ENCODE measurements around the gene CCSER1. TPM values are rescaled to one million over a fixed set of nuclear protein-coding genes. Genes with fewer than 3 reads are reported as not detected.

Gene CCSER1
- total and polyA plus RNA-seq, 2 donors (not counting 1 experiment from before 2014, with no cell fraction given) = under 0.01 TPM; not detected in 1

DNA sequence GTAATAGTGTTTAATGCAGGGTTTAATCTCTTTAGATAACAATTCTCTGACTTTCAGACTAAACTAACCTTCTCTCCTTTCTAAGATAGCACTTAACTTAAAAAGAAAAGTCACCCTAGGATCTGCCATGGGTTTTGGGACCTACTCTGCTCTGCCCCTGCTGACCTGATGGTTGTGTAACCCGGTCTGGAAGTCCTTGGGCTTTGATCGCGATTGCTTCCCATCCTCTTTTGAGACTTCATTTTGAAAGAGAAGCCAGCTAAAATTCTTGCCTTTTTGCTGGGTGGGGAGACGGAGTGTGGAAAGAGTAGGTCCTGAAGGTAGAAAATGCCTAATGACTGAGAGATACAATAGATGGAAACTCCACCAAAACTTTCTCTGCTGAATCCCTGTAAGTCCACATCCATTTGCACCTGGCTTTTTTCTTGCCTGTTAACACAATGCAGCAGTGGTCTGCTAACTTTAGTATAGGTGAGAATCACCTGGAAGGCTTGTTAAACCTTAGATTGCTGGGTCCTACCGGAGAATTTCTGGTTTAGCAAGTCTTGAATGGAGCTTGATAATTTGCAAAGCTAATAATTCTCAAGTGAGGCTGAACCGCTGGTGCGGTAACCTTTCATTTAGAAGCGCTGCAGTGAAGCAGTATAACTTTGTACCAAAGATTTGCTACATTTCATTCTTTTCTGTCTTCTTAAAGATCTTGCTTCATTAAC is 45.6 kb upstream of the CCSER1 start:
- Histone ChIP-seq H3K27me3 (ENCODE audit: control insufficient read depth, insufficient read depth, low read length) (no peaks in the 10 kb centered on the region), H3K79me2 (ENCODE audit: control insufficient read depth, insufficient read depth, low read length) (no peaks in the 10 kb centered on the region), H3K9me3 (ENCODE audit: control insufficient read depth, insufficient read depth, low read depth, low read length) (no peaks in the 10 kb centered on the region), H3K4me3 (replicated peaks in 1 of 4; ENCODE audit: control extremely low read depth in 1 of 4, insufficient read depth in 1 of 4, low read depth in 3 of 4, low read length in 4 of 4) (no peak overlapping the region), H4K20me1 (ENCODE audit: control insufficient read depth, extremely low read depth, insufficient read depth, low read length) (no peaks in the 10 kb centered on the region), H3K9ac (ENCODE audit: insufficient read depth, low read length) (no peak overlapping the region), H3K4me1 (ENCODE audit: control insufficient read depth, extremely low read depth, insufficient read depth, low read length) (no peaks in the 10 kb centered on the region), H3K4me2 (ENCODE audit: extremely low read depth, insufficient read depth, low read length) (no peak overlapping the region), H2AFZ (ENCODE audit: low read length) (no peak overlapping the region), H3K27ac (ENCODE audit: insufficient read depth, low read length) (no peak overlapping the region), H3K36me3 (ENCODE audit: control insufficient read depth, insufficient read depth, low read length) (no peaks in the 10 kb centered on the region)
- no peak for TF ChIP-seq EZH2 (IDR thresholded peaks at IDR 0.05; ENCODE audit: low read length, missing control alignments)
- TF ChIP-seq, protein P1, sequence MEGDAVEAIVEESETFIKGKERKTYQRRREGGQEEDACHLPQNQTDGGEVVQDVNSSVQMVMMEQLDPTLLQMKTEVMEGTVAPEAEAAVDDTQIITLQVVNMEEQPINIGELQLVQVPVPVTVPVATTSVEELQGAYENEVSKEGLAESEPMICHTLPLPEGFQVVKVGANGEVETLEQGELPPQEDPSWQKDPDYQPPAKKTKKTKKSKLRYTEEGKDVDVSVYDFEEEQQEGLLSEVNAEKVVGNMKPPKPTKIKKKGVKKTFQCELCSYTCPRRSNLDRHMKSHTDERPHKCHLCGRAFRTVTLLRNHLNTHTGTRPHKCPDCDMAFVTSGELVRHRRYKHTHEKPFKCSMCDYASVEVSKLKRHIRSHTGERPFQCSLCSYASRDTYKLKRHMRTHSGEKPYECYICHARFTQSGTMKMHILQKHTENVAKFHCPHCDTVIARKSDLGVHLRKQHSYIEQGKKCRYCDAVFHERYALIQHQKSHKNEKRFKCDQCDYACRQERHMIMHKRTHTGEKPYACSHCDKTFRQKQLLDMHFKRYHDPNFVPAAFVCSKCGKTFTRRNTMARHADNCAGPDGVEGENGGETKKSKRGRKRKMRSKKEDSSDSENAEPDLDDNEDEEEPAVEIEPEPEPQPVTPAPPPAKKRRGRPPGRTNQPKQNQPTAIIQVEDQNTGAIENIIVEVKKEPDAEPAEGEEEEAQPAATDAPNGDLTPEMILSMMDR (conservative IDR thresholded peaks at IDR 0.05 in 1 of 2, IDR thresholded peaks at IDR 0.05 in 1 of 2; ENCODE audit: low read depth in 1 of 2, low read length in 2 of 2) = no peak
- no peak for DNase-seq (ENCODE audit: low read depth in 2 of 2)

DNA sequence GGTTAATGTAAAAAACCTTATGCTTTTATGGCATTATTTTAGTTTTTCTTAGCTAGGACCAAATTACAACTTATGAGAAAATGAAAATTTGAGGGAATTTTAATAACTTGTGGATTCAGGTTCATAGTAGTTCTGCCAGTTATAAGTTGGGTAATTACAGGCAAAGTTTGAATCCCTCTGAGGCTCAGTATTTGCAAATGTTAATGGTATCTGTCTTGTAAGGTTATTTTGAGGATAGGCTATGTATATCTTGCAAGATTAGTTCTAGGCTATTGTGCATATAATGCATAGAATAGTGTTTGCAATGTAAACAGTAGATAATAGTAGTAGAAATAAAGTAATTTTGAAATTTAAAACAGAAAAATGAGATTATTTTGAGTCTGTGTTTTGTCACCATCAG is 44.7 kb upstream of the CCSER1 start:
- Histone ChIP-seq H4K20me1 (ENCODE audit: control insufficient read depth, extremely low read depth, insufficient read depth, low read length) (no peaks in the 10 kb centered on the region), H3K79me2 (ENCODE audit: control insufficient read depth, insufficient read depth, low read length) (no peaks in the 10 kb centered on the region), H3K27me3 (ENCODE audit: control insufficient read depth, insufficient read depth, low read length) (no peaks in the 10 kb centered on the region), H3K27ac (ENCODE audit: insufficient read depth, low read length) (no peak overlapping the region), H3K9me3 (ENCODE audit: control insufficient read depth, insufficient read depth, low read depth, low read length) (no peaks in the 10 kb centered on the region), H3K9ac (ENCODE audit: insufficient read depth, low read length) (no peak overlapping the region), H2AFZ (ENCODE audit: low read length) (no peak overlapping the region), H3K36me3 (ENCODE audit: control insufficient read depth, insufficient read depth, low read length) (no peaks in the 10 kb centered on the region), H3K4me1 (ENCODE audit: control insufficient read depth, extremely low read depth, insufficient read depth, low read length) (no peaks in the 10 kb centered on the region), H3K4me2 (ENCODE audit: extremely low read depth, insufficient read depth, low read length) (no peak overlapping the region), H3K4me3 (replicated peaks in 1 of 4; ENCODE audit: control extremely low read depth in 1 of 4, insufficient read depth in 1 of 4, low read depth in 3 of 4, low read length in 4 of 4) (no peak overlapping the region)
- DNase-seq (ENCODE audit: low read depth in 2 of 2) = no peak
- TF ChIP-seq, protein P1 (conservative IDR thresholded peaks at IDR 0.05 in 1 of 2, IDR thresholded peaks at IDR 0.05 in 1 of 2; ENCODE audit: low read depth in 1 of 2, low read length in 2 of 2) = no peak
- TF ChIP-seq EZH2 (IDR thresholded peaks at IDR 0.05; ENCODE audit: low read length, missing control alignments) = no peak

DNA sequence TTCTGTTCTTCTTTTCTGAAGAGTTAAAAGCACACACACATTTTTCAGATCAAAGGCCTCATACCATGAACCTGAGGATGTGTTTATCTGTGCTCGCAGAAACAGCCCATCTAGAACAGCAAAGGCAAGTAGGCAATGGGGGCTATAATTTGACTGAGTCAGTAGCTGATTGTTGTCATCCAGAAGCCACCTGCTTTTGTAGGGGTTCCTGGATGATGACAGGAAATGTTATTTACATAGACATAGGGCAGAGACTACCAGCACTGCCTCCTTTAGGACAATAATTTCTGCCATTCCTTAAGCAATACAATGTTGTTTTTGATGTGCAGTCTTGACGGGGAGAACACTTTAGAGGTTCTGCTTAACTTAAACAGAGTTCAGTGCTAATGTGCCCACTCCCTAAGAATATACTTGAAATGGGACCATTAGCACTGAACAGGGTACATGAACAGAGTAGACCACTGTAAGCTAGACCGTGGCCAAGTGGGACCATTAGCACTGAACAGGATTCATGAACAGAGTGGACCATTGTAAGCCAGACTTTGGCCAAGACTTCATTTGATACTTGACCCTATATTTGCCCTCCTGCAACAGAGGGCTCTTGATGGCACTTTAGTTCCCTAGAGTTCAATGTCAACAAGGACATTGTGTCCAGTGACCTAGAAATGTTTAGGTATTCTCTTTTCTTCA is 42.8 kb upstream of the CCSER1 start:
- DNase-seq (ENCODE audit: low read depth in 2 of 2) = no peak
- TF ChIP-seq, protein P1 (conservative IDR thresholded peaks at IDR 0.05 in 1 of 2, IDR thresholded peaks at IDR 0.05 in 1 of 2; ENCODE audit: low read depth in 1 of 2, low read length in 2 of 2) = no peak
- TF ChIP-seq EZH2 (IDR thresholded peaks at IDR 0.05; ENCODE audit: low read length, missing control alignments) = no peak
- Histone ChIP-seq H3K4me3 (replicated peaks in 1 of 4; ENCODE audit: control extremely low read depth in 1 of 4, insufficient read depth in 1 of 4, low read depth in 3 of 4, low read length in 4 of 4) (no peak overlapping the region), H3K9ac (ENCODE audit: insufficient read depth, low read length) (no peak overlapping the region), H3K27ac (ENCODE audit: insufficient read depth, low read length) (no peak overlapping the region), H3K4me2 (ENCODE audit: extremely low read depth, insufficient read depth, low read length) (no peak overlapping the region), H3K36me3 (ENCODE audit: control insufficient read depth, insufficient read depth, low read length) (no peaks in the 10 kb centered on the region), H3K4me1 (ENCODE audit: control insufficient read depth, extremely low read depth, insufficient read depth, low read length) (no peaks in the 10 kb centered on the region), H2AFZ (ENCODE audit: low read length) (no peak overlapping the region), H3K27me3 (ENCODE audit: control insufficient read depth, insufficient read depth, low read length) (no peaks in the 10 kb centered on the region), H3K79me2 (ENCODE audit: control insufficient read depth, insufficient read depth, low read length) (no peaks in the 10 kb centered on the region), H4K20me1 (ENCODE audit: control insufficient read depth, extremely low read depth, insufficient read depth, low read length) (no peaks in the 10 kb centered on the region), H3K9me3 (ENCODE audit: control insufficient read depth, insufficient read depth, low read depth, low read length) (no peaks in the 10 kb centered on the region)

All from fibroblast of lung (primary cell).